ENCODE results near the gene MPRIP. TPM values are rescaled to one million over a fixed set of nuclear protein-coding genes. Genes with fewer than 3 reads are reported as not detected.

MPRIP gene
- total RNA-seq, 1 donor from 2014 or later, result 144 TPM

DNA sequence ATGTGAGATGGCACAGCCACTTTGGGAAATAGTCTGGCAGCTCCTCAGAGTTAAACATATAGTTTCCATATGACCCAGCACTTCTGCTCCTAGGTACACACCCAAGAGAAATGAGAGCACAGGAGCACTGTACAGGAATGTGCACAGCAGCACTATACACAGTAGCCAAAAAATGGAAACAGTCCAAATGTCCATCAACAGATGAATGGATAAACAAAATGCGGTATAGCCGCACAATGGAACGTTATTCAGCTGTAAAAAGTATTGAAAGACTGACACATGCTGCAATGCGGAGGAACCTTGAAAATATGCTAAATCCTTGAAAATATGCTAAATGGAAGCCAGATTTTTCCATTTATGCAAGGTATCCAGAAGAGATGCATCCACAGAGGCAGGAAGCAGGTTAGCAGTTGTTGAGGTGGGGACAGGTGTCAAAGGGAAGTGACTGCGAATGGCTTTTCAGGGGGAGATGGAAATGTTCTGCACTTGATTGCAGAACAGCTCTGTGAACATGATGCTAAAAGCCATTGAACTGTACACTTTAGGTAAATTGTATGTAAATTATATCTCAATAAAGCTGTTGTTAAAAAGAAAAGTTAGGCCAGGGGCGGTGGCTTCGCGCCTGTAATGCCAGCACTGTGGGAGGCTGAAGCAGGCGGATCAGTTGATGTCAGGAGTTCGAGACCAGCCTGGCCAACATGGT lies 80.7 kb downstream of the MPRIP start:
- no peak for DNase-seq (ENCODE audit: low spot score)
- Mint-ChIP-seq H3K4me3 (ENCODE audit: low read depth) (no peak overlapping the region), H3K27ac (no peak overlapping the region), H3K9me3 (no peaks in the 10 kb centered on the region), H3K27me3 (ENCODE audit: low read depth) (no peaks in the 10 kb centered on the region), H3K36me3 (ENCODE audit: low read depth) (no peaks in the 10 kb centered on the region), H3K4me1 (ENCODE audit: low read depth) (peaks cover 45% of the 10 kb centered on the region)
- intact Hi-C loops (cut with micrococcal nuclease), result no loop called here

DNA sequence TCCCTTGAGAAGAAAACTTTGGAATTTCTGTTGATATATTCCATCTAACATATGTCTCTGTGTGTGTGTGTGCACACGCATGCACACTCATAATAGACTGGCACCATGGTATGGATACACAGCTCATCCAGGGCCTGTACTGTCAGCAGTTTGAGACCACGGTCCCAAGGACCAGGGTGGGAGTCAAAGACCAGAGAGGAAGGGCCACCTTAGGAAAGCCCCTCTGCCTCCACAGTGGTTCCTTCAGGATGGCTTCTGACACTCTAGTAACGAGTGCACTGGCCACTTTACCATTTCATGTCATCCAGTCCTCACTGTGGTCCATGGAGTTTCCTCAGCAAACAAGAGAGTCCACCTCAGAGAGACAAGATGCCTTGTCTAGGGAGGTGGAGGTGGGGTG lies 82.1 kb downstream of the MPRIP start:
- intact Hi-C loops (cut with micrococcal nuclease), result no loop called here
- no peak for DNase-seq (ENCODE audit: low spot score)

DNA sequence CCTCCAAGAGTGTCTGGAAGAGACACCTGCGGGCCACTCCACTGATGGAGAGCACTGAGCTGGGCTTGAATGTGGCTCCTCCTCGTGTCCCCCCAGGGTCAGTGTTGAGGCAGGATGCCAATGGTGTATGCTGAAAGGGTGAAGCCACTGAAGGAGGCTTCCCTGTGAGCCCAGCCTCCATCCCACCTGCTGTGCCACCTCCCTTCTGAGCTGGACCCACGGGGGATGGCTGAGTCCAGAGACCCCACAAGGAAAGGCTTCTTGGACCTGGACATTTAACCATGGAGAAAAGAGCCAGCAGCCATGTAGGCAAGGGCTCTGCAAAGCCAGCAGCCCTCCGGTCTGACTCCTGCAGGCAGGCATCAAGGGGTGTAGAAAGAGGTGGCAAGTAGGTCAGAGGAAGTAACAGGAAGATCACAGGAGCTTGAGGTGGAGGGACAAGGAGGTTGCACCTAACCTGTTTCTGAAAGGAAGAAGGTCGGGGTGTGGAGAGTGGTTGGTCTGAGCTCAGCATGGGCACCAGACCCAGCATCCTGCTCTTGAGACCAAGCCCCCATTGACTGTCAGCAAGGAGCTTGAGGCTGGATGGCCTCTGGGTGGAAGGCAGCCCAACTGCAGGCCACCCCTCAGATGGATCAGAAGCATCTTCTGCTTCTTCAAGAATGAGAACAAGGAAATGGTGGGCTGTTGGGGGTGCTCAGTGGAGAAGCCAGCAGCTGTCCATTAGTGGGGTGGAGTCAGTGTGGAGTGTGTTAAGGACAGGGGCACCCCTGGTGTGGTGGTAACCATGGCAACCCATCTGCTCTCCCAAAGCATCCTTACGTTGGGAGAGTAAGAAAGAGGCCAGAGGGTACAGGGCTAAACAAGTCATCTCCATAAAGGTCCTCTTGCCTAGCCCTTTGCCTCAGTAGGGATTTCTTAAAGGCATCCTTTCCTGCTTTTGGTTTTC lies 83.2 kb downstream of the MPRIP start:
- no peaks in the 10 kb centered on the region for H3K27me3 Mint-ChIP-seq (ENCODE audit: low read depth)
- intact Hi-C loops (cut with micrococcal nuclease), result no loop called here
- peaks cover 4% of the 10 kb centered on the region for H3K36me3 Mint-ChIP-seq (ENCODE audit: low read depth)
- DNase-seq (ENCODE audit: low spot score), result no peak
- no peaks in the 10 kb centered on the region for H3K9me3 Mint-ChIP-seq
- peaks cover 26% of the 10 kb centered on the region for H3K4me1 Mint-ChIP-seq (ENCODE audit: low read depth)
- H3K27ac Mint-ChIP-seq, result no peak overlapping the region
- peak overlapping the region; percentile 32 for H3K4me3 Mint-ChIP-seq (ENCODE audit: low read depth)

More for the DNA sequence above, 82.1 kb downstream of the MPRIP start:
- H3K4me3 Mint-ChIP-seq (ENCODE audit: low read depth), result no peak overlapping the region
- no peaks in the 10 kb centered on the region for H3K27me3 Mint-ChIP-seq (ENCODE audit: low read depth)
- peaks cover 34% of the 10 kb centered on the region for H3K4me1 Mint-ChIP-seq (ENCODE audit: low read depth)
- peaks cover 4% of the 10 kb centered on the region for H3K36me3 Mint-ChIP-seq (ENCODE audit: low read depth)
- H3K9me3 Mint-ChIP-seq, result no peaks in the 10 kb centered on the region
- no peak overlapping the region for H3K27ac Mint-ChIP-seq

DNA sequence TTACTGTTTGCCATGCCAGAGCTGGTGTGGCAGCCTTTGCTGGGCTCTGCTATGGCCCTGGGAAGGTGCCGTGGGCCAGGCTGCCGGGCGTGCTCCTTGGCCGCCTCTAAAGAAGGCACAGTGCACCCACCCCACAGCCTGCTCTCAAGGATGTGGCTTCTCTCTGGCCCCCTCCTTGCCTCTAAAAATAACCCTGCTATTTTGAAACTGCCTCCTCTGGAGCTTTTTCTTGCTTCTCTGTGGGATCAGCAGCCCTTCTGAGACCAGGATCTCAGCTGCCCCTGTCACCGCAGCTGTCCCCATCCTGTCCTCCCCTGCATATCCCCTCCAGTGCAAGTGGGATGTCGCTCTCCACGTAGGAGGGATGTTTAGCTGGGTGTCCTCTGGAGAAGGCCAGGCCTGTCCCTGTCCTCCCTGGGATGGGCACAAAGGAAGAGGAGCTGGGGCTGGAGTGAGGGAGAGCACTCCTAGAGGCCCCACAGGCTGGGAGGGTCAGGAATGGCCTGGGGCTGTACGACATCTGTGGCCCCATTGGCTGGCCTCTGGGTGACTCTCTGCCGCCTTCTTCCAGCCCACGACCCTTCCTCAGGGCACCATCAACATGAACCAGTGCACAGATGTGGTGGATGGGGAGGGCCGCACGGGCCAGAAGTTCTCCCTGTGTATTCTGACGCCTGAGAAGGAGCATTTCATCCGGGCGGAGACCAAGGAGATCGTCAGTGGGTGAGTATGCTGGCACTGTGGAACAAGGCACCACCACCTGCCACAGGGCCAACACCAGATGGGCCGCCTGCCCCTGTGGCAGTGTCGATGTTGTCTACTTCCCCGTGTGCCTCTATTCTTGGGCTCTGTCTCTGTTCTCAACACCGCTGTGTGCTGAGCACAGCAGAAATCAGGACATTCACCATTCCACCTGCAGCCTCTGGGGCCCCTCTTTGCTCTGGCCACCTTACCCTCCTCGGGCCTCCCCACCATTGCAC lies 84.2 kb downstream of the MPRIP start:
- no peak for DNase-seq (ENCODE audit: low spot score)
- Mint-ChIP-seq H3K27me3 (ENCODE audit: low read depth) (no peaks in the 10 kb centered on the region), H3K4me3 (ENCODE audit: low read depth) (no peak overlapping the region), H3K36me3 (ENCODE audit: low read depth) (peaks cover 4% of the 10 kb centered on the region), H3K9me3 (no peaks in the 10 kb centered on the region), H3K27ac (no peak overlapping the region), H3K4me1 (ENCODE audit: low read depth) (peaks cover 26% of the 10 kb centered on the region)
- intact Hi-C loops (cut with micrococcal nuclease), result no loop called here

DNA sequence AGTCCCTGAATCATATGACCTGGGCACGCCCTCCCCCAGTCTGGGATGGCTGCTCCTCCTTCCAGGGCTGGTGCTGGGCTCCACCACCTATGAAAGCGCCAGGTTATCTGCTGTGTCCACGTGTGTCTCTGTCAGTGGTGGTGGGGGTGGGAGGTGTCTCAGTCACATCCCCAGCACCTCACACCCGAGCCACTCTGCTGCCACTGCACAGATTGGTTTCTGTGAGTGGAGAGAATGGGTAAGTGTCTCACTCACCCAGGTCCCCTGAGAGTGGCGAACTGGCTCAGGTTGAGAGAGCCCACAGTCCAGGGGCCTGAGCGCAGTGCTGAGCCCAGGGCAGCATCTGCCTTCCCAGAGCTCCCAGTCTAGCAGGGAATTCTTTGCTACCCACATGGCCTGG lies 84.9 kb downstream of the MPRIP start:
- no peak overlapping the region for H3K27ac Mint-ChIP-seq
- intact Hi-C loops (cut with micrococcal nuclease), result no loop called here
- no peak for DNase-seq (ENCODE audit: low spot score)
- no peaks in the 10 kb centered on the region for H3K9me3 Mint-ChIP-seq
- peaks cover 21% of the 10 kb centered on the region for H3K4me1 Mint-ChIP-seq (ENCODE audit: low read depth)
- H3K36me3 Mint-ChIP-seq (ENCODE audit: low read depth), result peaks cover 4% of the 10 kb centered on the region
- H3K27me3 Mint-ChIP-seq (ENCODE audit: low read depth), result no peaks in the 10 kb centered on the region
- no peak overlapping the region for H3K4me3 Mint-ChIP-seq (ENCODE audit: low read depth)

DNA sequence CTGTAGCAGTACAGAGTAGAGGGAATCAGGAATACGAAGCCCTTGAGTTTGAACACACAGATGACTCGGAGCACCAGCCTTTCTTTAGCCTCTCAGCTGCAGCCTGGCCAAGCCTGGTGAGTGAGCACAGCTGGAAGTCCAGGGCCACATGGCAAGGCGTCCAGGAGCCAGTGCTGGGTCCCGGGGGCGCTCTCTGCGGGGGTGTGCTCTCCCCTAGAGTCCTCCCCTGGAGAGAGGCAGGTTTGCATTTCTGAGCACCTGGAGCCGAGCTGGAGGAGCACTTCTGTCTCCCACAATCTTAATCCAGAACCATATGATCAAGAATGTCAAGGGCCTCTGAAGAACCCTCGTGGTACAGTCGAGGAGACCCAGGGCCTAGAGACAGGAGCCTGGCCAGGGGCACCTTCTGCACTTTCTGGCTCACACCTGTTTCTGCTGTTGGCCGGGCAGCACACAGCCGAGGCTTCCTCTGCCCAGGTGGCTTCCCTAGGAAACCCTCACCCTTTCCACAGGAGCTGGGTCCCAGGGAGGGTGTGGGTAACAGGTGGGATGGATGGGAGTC lies 85.6 kb downstream of the MPRIP start:
- Mint-ChIP-seq H3K9me3 (no peaks in the 10 kb centered on the region), H3K27ac (no peak overlapping the region), H3K4me3 (ENCODE audit: low read depth) (no peak overlapping the region), H3K36me3 (ENCODE audit: low read depth) (peaks cover 4% of the 10 kb centered on the region), H3K4me1 (ENCODE audit: low read depth) (peaks cover 21% of the 10 kb centered on the region), H3K27me3 (ENCODE audit: low read depth) (no peaks in the 10 kb centered on the region)
- DNase-seq (ENCODE audit: low spot score), result no peak
- intact Hi-C loops (cut with micrococcal nuclease), result no loop called here

DNA sequence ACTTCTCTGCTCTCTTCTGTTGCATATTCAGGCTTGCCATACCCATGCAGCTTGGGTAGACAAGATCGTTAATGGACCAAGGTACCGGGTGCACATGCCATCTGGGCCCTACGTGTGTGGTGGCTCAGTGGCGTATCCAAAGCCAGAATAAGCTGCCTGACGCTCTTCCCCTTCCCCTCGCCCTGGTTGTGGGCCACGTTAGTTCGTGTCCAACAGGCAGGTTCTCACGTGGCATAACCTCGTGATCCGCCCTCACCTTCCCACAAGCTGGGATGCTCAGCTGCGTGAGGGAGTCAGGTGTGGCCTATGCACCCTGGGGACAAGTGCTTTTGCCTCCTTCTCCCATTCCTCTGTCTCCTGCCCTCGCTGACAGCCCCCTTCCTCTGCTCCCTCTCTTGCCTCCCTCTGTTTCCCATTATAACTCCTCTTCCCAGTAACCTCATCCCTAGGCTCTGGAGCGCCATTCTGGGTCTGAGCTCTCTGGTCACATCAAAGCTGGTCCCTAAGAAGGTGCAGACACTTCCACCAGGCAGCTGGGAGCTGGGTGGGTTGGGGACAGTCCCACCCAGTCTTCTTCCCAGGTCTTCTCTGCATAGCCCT lies 86.3 kb downstream of the MPRIP start:
- no peak overlapping the region for H3K27ac Mint-ChIP-seq

DNA sequence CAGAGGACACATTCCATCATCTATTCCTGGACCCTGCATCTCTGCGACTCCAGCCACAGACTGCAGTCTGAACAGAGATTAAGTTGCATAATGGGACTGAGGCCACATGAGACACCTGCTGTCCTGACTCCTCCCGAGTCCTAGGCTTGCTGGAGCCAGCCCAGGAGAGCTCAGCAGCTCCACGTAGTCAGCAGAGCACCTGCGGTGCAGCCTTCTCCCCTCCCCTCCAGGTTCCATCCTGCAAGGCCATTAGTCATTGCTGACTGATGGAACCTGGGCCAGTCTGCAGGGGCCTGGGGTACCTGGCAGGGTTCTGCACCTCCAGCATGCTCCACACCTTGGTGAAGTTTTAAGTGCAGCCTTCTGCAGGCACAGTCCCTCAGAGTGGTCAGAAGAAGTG lies 87.2 kb downstream of the MPRIP start:
- Mint-ChIP-seq H3K4me1 (ENCODE audit: low read depth) (peaks cover 18% of the 10 kb centered on the region), H3K9me3 (no peaks in the 10 kb centered on the region), H3K4me3 (ENCODE audit: low read depth) (no peak overlapping the region), H3K27ac (no peak overlapping the region), H3K36me3 (ENCODE audit: low read depth) (peaks cover 4% of the 10 kb centered on the region), H3K27me3 (ENCODE audit: low read depth) (no peaks in the 10 kb centered on the region)
- DNase-seq (ENCODE audit: low spot score), result no peak
- intact Hi-C loops (cut with micrococcal nuclease), result no loop called here

More for the DNA sequence above, 86.3 kb downstream of the MPRIP start:
- Mint-ChIP-seq H3K27me3 (ENCODE audit: low read depth) (no peaks in the 10 kb centered on the region), H3K4me3 (ENCODE audit: low read depth) (no peak overlapping the region), H3K9me3 (no peaks in the 10 kb centered on the region), H3K36me3 (ENCODE audit: low read depth) (peaks cover 4% of the 10 kb centered on the region), H3K4me1 (ENCODE audit: low read depth) (peaks cover 21% of the 10 kb centered on the region)
- no peak for DNase-seq (ENCODE audit: low spot score)
- intact Hi-C loops (cut with micrococcal nuclease), result no loop called here

DNA sequence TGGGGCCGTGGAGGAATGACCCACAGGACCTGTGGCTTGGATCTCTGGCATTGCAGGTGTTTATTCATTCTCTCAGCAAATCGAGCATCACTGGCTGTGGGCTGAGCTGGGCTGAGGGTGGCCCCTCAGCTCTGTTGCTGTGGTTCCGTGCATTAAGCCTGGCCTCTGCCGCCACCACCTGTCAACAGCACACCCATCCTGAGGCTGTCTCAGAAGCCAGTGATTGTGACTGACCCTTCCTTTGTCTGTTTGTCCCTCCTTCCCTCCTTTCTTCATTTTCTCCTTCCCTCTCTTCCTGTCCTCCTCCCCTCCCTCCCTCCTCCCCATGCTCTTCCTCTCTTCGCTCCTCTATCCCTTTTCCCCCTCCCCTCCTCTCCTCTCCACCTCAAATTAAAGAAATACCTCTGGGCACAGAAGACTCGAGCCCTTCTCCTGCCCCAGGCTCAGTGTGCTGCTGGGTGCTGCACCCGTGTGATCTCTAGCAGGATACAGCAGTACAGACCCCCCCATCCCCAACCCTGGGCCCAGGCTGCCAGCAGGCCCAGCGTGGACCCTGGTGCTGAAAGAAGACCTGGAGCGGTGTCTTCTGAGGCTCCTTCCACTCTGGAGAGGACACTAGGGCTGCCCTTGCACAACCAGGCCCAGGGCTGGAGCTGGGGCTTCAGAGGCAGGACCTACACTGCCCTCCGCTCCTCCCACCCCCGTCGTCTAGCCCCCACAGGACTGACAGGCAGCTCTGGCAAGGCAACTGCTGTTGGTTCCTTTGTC lies 88.0 kb downstream of the MPRIP start:
- no peak overlapping the region for H3K4me3 Mint-ChIP-seq (ENCODE audit: low read depth)
- H3K36me3 Mint-ChIP-seq (ENCODE audit: low read depth), result peaks cover 4% of the 10 kb centered on the region
- no peaks in the 10 kb centered on the region for H3K27me3 Mint-ChIP-seq (ENCODE audit: low read depth)
- intact Hi-C loops (cut with micrococcal nuclease), result no loop called here
- no peak overlapping the region for H3K27ac Mint-ChIP-seq
- peaks cover 14% of the 10 kb centered on the region for H3K4me1 Mint-ChIP-seq (ENCODE audit: low read depth)
- no peaks in the 10 kb centered on the region for H3K9me3 Mint-ChIP-seq
- DNase-seq (ENCODE audit: low spot score), result no peak

DNA sequence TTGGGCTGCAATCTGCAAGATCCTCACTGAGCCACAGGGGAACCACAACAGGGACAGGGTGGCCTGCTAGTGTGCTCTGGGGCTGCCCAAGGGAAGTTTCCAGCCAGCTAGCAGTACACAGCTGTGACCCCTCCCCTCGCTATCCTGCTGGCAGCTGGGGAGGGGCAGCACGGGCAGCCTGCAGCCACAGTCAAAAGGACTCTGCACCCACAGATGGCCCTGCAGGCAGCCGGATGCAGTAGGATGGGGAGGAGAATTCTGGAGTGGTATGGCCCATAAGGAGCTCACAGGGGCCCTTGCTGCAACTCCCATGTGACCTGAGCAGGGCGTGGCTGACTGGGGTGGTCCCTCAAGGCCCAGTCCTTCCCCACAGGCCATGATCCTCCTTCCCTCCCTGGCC lies 89.6 kb downstream of the MPRIP start:
- intact Hi-C loops (cut with micrococcal nuclease), result no loop called here
- H3K9me3 Mint-ChIP-seq, result no peaks in the 10 kb centered on the region
- no peaks in the 10 kb centered on the region for H3K27me3 Mint-ChIP-seq (ENCODE audit: low read depth)
- peaks cover 9% of the 10 kb centered on the region for H3K36me3 Mint-ChIP-seq (ENCODE audit: low read depth)
- H3K4me1 Mint-ChIP-seq (ENCODE audit: low read depth), result peaks cover 2% of the 10 kb centered on the region
- DNase-seq (ENCODE audit: low spot score), result no peak
- H3K4me3 Mint-ChIP-seq (ENCODE audit: low read depth), result no peak overlapping the region
- H3K27ac Mint-ChIP-seq, result no peak overlapping the region

DNA sequence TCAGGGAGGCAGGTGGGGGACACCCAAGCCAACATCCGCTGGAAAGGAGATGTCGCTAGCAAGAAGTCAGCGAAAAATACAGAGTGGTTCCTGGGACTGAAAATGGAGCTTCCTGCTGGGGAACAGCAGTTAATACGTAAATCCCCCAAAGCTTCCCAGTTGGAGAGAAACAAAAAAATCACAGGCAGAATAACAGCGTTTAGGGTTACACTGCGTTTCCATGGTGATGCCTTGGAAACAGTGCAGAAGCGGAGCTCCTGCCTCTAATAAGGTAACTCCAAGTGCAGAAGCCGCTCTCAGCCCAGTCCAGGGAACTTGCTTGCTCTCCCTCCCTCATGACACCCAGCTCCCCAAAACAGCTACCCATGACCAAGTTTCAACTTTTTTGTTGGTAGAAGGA lies 90.5 kb downstream of the MPRIP start:
- no peak overlapping the region for H3K4me3 Mint-ChIP-seq (ENCODE audit: low read depth)
- peaks cover 17% of the 10 kb centered on the region for H3K36me3 Mint-ChIP-seq (ENCODE audit: low read depth)
- no peak for DNase-seq (ENCODE audit: low spot score)
- intact Hi-C loops (cut with micrococcal nuclease), result no loop called here
- no peaks in the 10 kb centered on the region for H3K27me3 Mint-ChIP-seq (ENCODE audit: low read depth)
- no peaks in the 10 kb centered on the region for H3K4me1 Mint-ChIP-seq (ENCODE audit: low read depth)
- no peak overlapping the region for H3K27ac Mint-ChIP-seq
- H3K9me3 Mint-ChIP-seq, result no peaks in the 10 kb centered on the region
